KMS-11 (cell line): ENCODE results near the gene SYF2.

Experiments
- H2AFZ ChIP-seq: fragments of 200-600 bp; sonication (generic); 2 replicates; pipeline ENCODE4 v1.6.1; 2016; ENCODE audit warnings: antibody characterized with exemption, mixed run types, low read depth
- H3K27ac ChIP-seq: fragments of 200-600 bp; sonication (generic); 2 replicates; pipeline ENCODE4 v1.6.1; 2016; ENCODE audit warnings: mild to moderate bottlenecking, mixed run types
- H3K27me3 ChIP-seq: fragments of 200-600 bp; sonication (generic); 2 replicates; pipeline ENCODE4 v1.6.1; 2017; ENCODE audit warnings: mild to moderate bottlenecking, low read depth, mixed run types, moderate library complexity; ENCODE audit not compliant: insufficient read depth
- H3K36me3 ChIP-seq: fragments of 200-600 bp; sonication (generic); 2 replicates; pipeline ENCODE4 v1.6.1; 2017; ENCODE audit warnings: mild to moderate bottlenecking, mixed run types; ENCODE audit not compliant: insufficient read depth
- H3K4me1 ChIP-seq: fragments of 200-600 bp; sonication (generic); 2 replicates; pipeline ENCODE4 v1.6.1; 2016; ENCODE audit warnings: mild to moderate bottlenecking, low read depth, mixed run types; ENCODE audit not compliant: poor library complexity, severe bottlenecking
- H3K4me2 ChIP-seq: fragments of 200-600 bp; sonication (generic); 2 replicates; pipeline ENCODE4 v1.7.0; 2016; ENCODE audit warnings: mild to moderate bottlenecking, mixed run types
- H3K4me3 ChIP-seq: fragments of 200-600 bp; sonication (generic); IDR thresholded peaks from 2 replicates; pipeline ENCODE4 v1.6.1; 2017; ENCODE audit warnings: low read depth, low read length, mixed read lengths; ENCODE audit not compliant: insufficient read depth
- H3K79me2 ChIP-seq: fragments of 200-600 bp; sonication (generic); 2 replicates; pipeline ENCODE4 v1.6.1; 2016; ENCODE audit warnings: low read depth, mixed run types; ENCODE audit not compliant: insufficient read depth
- H3K9ac ChIP-seq: fragments of 200-600 bp; sonication (generic); 2 replicates; pipeline ENCODE4 v1.6.1; 2016; ENCODE audit warnings: mild to moderate bottlenecking, mixed run types
- H4K20me1 ChIP-seq: fragments of 200-600 bp; sonication (generic); 2 replicates; pipeline ENCODE4 v1.6.1; 2016; ENCODE audit warnings: mild to moderate bottlenecking, mixed run types; ENCODE audit not compliant: insufficient read depth
- CTCF ChIP-seq: fragments of 200-600 bp; sonication (generic); conservative IDR thresholded peaks from 2 replicates; pipeline ENCODE4 v1.6.1; 2017; ENCODE audit warnings: low read depth, mild to moderate bottlenecking, antibody characterized with exemption, low read length, moderate library complexity, mixed read lengths

Gene SYF2

GRCh38 chr1:25223471-25223870 is 8.8 kb downstream of the SYF2 start:
- H3K9ac ChIP-seq: no peak overlapping the region

GRCh38 chr1:25222606-25223005 is 9.7 kb downstream of the SYF2 start:
- no peak for TF ChIP-seq CTCF
- no peaks in the 10 kb centered on the region for H4K20me1 ChIP-seq
- H3K27me3 ChIP-seq: no peaks in the 10 kb centered on the region
- H3K79me2 ChIP-seq: no peaks in the 10 kb centered on the region
- no peak overlapping the region for H3K9ac ChIP-seq
- no peak overlapping the region for H3K4me2 ChIP-seq
- H2AFZ ChIP-seq: no peak overlapping the region
- no peak overlapping the region for H3K27ac ChIP-seq
- H3K4me1 ChIP-seq: no peaks in the 10 kb centered on the region
- H3K36me3 ChIP-seq: peaks cover 3% of the 10 kb centered on the region; the same call in 1 of the 2 replicates
- H3K4me3 ChIP-seq: no peak overlapping the region

More at GRCh38 chr1:25223471-25223870, 8.8 kb downstream of the SYF2 start:
- no peak for TF ChIP-seq CTCF
- Histone ChIP-seq H3K27me3 (no peaks in the 10 kb centered on the region), H3K79me2 (no peaks in the 10 kb centered on the region), H3K4me2 (no peak overlapping the region), H4K20me1 (no peaks in the 10 kb centered on the region), H3K4me1 (no peaks in the 10 kb centered on the region), H2AFZ (no peak overlapping the region), H3K36me3 (peaks cover 6% of the 10 kb centered on the region; the same call in 1 of the 2 replicates), H3K4me3 (no peak overlapping the region), H3K27ac (no peak overlapping the region)

GRCh38 chr1:25220666-25221065 is 11.6 kb downstream of the SYF2 start:
- Histone ChIP-seq H3K4me2 (no peak overlapping the region), H2AFZ (no peak overlapping the region), H3K27ac (no peak overlapping the region), H3K4me1 (peaks cover 8% of the 10 kb centered on the region), H4K20me1 (no peaks in the 10 kb centered on the region), H3K4me3 (no peak overlapping the region), H3K9ac (no peak overlapping the region), H3K36me3 (no peaks in the 10 kb centered on the region; the same call in 1 of the 2 replicates), H3K27me3 (no peaks in the 10 kb centered on the region), H3K79me2 (no peaks in the 10 kb centered on the region)
- TF ChIP-seq CTCF: no peak

- Histone ChIP-seq H3K79me2 (no peaks in the 10 kb centered on the region), H3K4me3 (no peak overlapping the region), H3K27me3 (no peaks in the 10 kb centered on the region), H3K27ac (no peak overlapping the region), H3K36me3 (no peaks in the 10 kb centered on the region; the same call in 1 of the 2 replicates), H2AFZ (no peak overlapping the region), H4K20me1 (no peaks in the 10 kb centered on the region), H3K9ac (no peak overlapping the region), H3K4me2 (no peak overlapping the region), H3K4me1 (peaks cover 8% of the 10 kb centered on the region)
- no peak for TF ChIP-seq CTCF
These were observed 12.5 kb downstream of the SYF2 start for GRCh38 chr1:25219661-25220251.
